ENCODE measurements around the gene DCLK1.

GRCh38 chr13:35987572-35988513 is 143.3 kb downstream of the DCLK1 start:
- no peak for TF ChIP-seq SMC3 (IDR thresholded peaks at IDR 0.05; ENCODE audit: borderline replicate concordance, low read length)
- no peak for TF ChIP-seq TCF3 (IDR thresholded peaks at IDR 0.05; ENCODE audit: borderline replicate concordance, insufficient read depth, low read depth, low read length)
- no peak for TF ChIP-seq POLR2AphosphoS5 (IDR thresholded peaks at IDR 0.05; ENCODE audit: low read length)
- TF ChIP-seq CTCF (IDR thresholded peaks at IDR 0.05 in 2 of 3, conservative IDR thresholded peaks at IDR 0.05 in 1 of 3; ENCODE audit: control insufficient read depth in 2 of 3, extremely low read depth in 1 of 3, insufficient read depth in 1 of 3, low read depth in 3 of 3, low read length in 3 of 3): no peak
